Endothelial cell of umbilical vein (primary cell): Measurements from ENCODE around the gene ARMS2. TPM values are rescaled to one million over a fixed set of nuclear protein-coding genes. Genes with fewer than 3 reads are reported as not detected.

ENCODE experiments used
- BruUV-seq: library from RNA; stranded (reverse); fragments of 400-500 nt; replicated peaks from 2 replicates; lab custom pipeline; 2021; lab: Mats Ljungman, UMichigan
- CTCF ChIA-PET: fragments of 300-600, 350-600 bp; sonication (Branson Sonifier 250); formaldehyde crosslinking; loops from one replicate; lab custom pipeline; 2021; ENCODE audit warnings: antibody characterized with exemption, inconsistent platforms; lab: Charles Lee
- POLR2A ChIA-PET: fragments of 300-600, 350-600 bp; sonication (Branson Sonifier 250); formaldehyde crosslinking; loops from one replicate; lab custom pipeline; 2021; ENCODE audit warnings: antibody characterized with exemption, inconsistent platforms; lab: Charles Lee
- DNase-seq: peaks from one replicate; pipeline ENCODE4 v3.0.0-alpha.2; 2011; ENCODE audit warnings: low read depth, low spot score
- FAIRE-seq: peaks from 2 replicates; lab custom pipeline; 2011; peaks lifted over from hg19 to GRCh38; lab: Jason Lieb, UNC
- H2AFZ ChIP-seq: 2 replicates; pipeline ENCODE4 v1.6.0; 2012; ENCODE audit warnings: low read depth, low read length, control low read depth, inconsistent platforms
- H3K27ac ChIP-seq: 2 replicates; pipeline ENCODE4 v1.5.1; 2011; ENCODE audit warnings: low read depth, mild to moderate bottlenecking, control low read depth, low read length, moderate library complexity; ENCODE audit not compliant: insufficient read depth
- H3K27me3 ChIP-seq, 2 experiments: 2 replicates each; pipeline versions ENCODE4 v1.6.0 to v1.6.1; 2011; ENCODE audit warnings: low read length in 2 of 2, mixed read lengths in 1 of 2; ENCODE audit not compliant: control insufficient read depth in 2 of 2, insufficient read depth in 2 of 2
- H3K36me3 ChIP-seq, 2 experiments: 2 replicates in 1 of 2; 3 replicates in 1 of 2; pipeline ENCODE4 v1.5.1; 2011; ENCODE audit warnings: low read length in 2 of 2, mild to moderate bottlenecking in 1 of 2, moderate library complexity in 1 of 2; ENCODE audit not compliant: control insufficient read depth in 2 of 2, insufficient read depth in 2 of 2; ENCODE audit errors: extremely low read depth in 1 of 2
- H3K4me1 ChIP-seq: 3 replicates; pipeline ENCODE4 v1.5.1; 2011; ENCODE audit warnings: mild to moderate bottlenecking, low read length; ENCODE audit not compliant: control insufficient read depth, insufficient read depth; ENCODE audit errors: extremely low read depth
- H3K4me2 ChIP-seq: 2 replicates; pipeline ENCODE4 v1.6.1; 2011; ENCODE audit warnings: low read length, control low read depth, mixed read lengths; ENCODE audit not compliant: insufficient read depth
- H3K4me3 ChIP-seq, 3 experiments: fragments of 200-600 bp in 1 of 3; sonication (generic), shearing (Covaris generic) in 1 of 3; replicated peaks in 1 of 3; 2 replicates each; pipeline ENCODE4 v1.5.1; 2011 to 2016; ENCODE audit warnings: control low read depth in 3 of 3, low read length in 3 of 3, mild to moderate bottlenecking in 2 of 3, inconsistent platforms in 1 of 3, low read depth in 1 of 3, moderate library complexity in 1 of 3; ENCODE audit not compliant: insufficient read depth in 1 of 3
- H3K79me2 ChIP-seq: 2 replicates; pipeline ENCODE4 v1.6.0; 2012; ENCODE audit warnings: low read length, inconsistent platforms; ENCODE audit not compliant: control insufficient read depth, insufficient read depth
- H3K9ac ChIP-seq: replicated peaks from 2 replicates; pipeline ENCODE3; 2011; ENCODE audit warnings: low read length, control low read depth; ENCODE audit not compliant: insufficient read depth; ENCODE audit errors: extremely low read depth
- H3K9me1 ChIP-seq: replicated peaks from 3 replicates; pipeline ENCODE4 v1.6.0; 2011; ENCODE audit warnings: mild to moderate bottlenecking, low read length; ENCODE audit not compliant: control insufficient read depth, insufficient read depth; ENCODE audit errors: extremely low read depth
- H3K9me3 ChIP-seq: replicated peaks from 2 replicates; pipeline ENCODE4 v1.5.1; 2012; ENCODE audit warnings: low read length, inconsistent platforms; ENCODE audit not compliant: control insufficient read depth, insufficient read depth
- H4K20me1 ChIP-seq: replicated peaks from 2 replicates; pipeline ENCODE3; 2011; ENCODE audit warnings: mild to moderate bottlenecking, low read length; ENCODE audit not compliant: control insufficient read depth, insufficient read depth; ENCODE audit errors: extremely low read depth
- CTCF ChIP-seq, 2 donors: IDR thresholded peaks; 1 replicate in 1 of 2; 2 replicates in 1 of 2; pipeline ENCODE4 v1.5.1; 2011; ENCODE audit warnings: low read length in 2 of 2, mild to moderate bottlenecking in 2 of 2, moderate library complexity in 2 of 2, control low read depth in 1 of 2, inconsistent platforms in 1 of 2, low read depth in 1 of 2; ENCODE audit not compliant: insufficient read depth in 1 of 2; ENCODE audit errors: extremely low read depth in 1 of 2
- EZH2 ChIP-seq: IDR thresholded peaks from 2 replicates; pipeline ENCODE4 v1.6.1; 2012; ENCODE audit warnings: borderline replicate concordance, low read depth, mild to moderate bottlenecking, moderate library complexity, low read length, inconsistent platforms; ENCODE audit not compliant: severe bottlenecking
- FOS ChIP-seq: IDR thresholded peaks from 2 replicates; pipeline ENCODE4 v1.6.1; 2011; ENCODE audit warnings: mild to moderate bottlenecking, low read length, moderate library complexity, borderline replicate concordance; ENCODE audit not compliant: insufficient read depth
- GATA2 ChIP-seq: IDR thresholded peaks from 2 replicates; pipeline ENCODE4 v1.7.0; 2011; ENCODE audit warnings: low read depth, mild to moderate bottlenecking, moderate library complexity, mixed read lengths, low read length; ENCODE audit not compliant: insufficient read length, insufficient read depth
- JUN ChIP-seq: IDR thresholded peaks from 2 replicates; pipeline ENCODE4 v1.6.1; 2011; ENCODE audit warnings: borderline replicate concordance, low read depth; ENCODE audit not compliant: insufficient read length, insufficient read depth
- MAX ChIP-seq: IDR thresholded peaks from 2 replicates; pipeline ENCODE4 v1.6.1; 2011; ENCODE audit not compliant: insufficient read depth, insufficient read length
- MYC ChIP-seq: IDR thresholded peaks from one replicate; pipeline ENCODE4 v1.6.1; 2011; ENCODE audit warnings: mild to moderate bottlenecking, low read depth, low read length
- POLR2A ChIP-seq: IDR thresholded peaks from 2 replicates; pipeline ENCODE4 v1.6.1; 2012; ENCODE audit warnings: low read depth, mild to moderate bottlenecking, control low read depth, low read length
- POLR2AphosphoS5 ChIP-seq: IDR thresholded peaks from 2 replicates; pipeline ENCODE4 v1.6.1; 2012; ENCODE audit warnings: low read depth, mild to moderate bottlenecking, control low read depth, low read length, moderate library complexity; ENCODE audit not compliant: insufficient read depth
- dilution Hi-C: fragments of 300-500 bp; cut with MboI; formaldehyde crosslinking; loops from one replicate; pipeline ENCODE4 v1.15.0; 2019; ENCODE audit warnings: low sequenced_read_pairs; ENCODE audit not compliant: extremely low pct_ligation_motif_present
- intact Hi-C: fragments of 100-400 bp; cut with micrococcal nuclease; formaldehyde crosslinking; loops from one replicate; pipeline ENCODE4 v1.10.0; 2022
- polyA plus RNA-seq, 4 experiments: library from polyadenylated mRNA; depleted of rRNA in 3 of 4; stranded (reverse) in 3 of 4; unstranded in 1 of 4; fragments of >200 nt; gene quantifications; 2 replicates each; pipeline versions ENCODE4 v1.2.1 to v1.2.3, GENCODE V29; 2011 to 2012; ENCODE audit warnings: missing spikeins in 1 of 4
- total RNA-seq: library from RNA; stranded (reverse); gene quantifications from 2 replicates; pipeline ENCODE4 v1.2.3, GENCODE V29; 2021

ARMS2 gene
- total and polyA plus RNA-seq, 2 donors (not counting 3 experiments of a cell fraction or from before 2014, with no cell fraction given), result not detected

- H3K4me3 ChIP-seq, result no peak overlapping the region
- no peak overlapping the region for H2AFZ ChIP-seq
- no peaks in the 10 kb centered on the region for H3K36me3 ChIP-seq
- ChIA-PET CTCF (interaction anchor here (1.1 to 4.5 kb wide), 2 partner anchors 10 to 86 kb away, joined by 3 to 15 read pairs; no protein-coding TSS in a partner anchor), POLR2A (no interaction called here)
- no peak overlapping the region for H3K27ac ChIP-seq
- H3K4me1 ChIP-seq, result peaks cover 25% of the 10 kb centered on the region
- H3K27me3 ChIP-seq, result no peaks in the 10 kb centered on the region
- no peak overlapping the region for H3K9ac ChIP-seq
- no peaks in the 10 kb centered on the region for H4K20me1 ChIP-seq
- no TSS peak for BruUV-seq
- FAIRE-seq (no peak), DNase-seq (no peak)
- H3K4me2 ChIP-seq, result no peak overlapping the region
- no peak for TF ChIP-seq MYC
- no peak for TF ChIP-seq MAX
- TF ChIP-seq GATA2, result no peak
- TF ChIP-seq POLR2A, result no peak
- no peak for TF ChIP-seq CTCF (IDR thresholded peaks at IDR 0.05; ENCODE audit: extremely low read depth in 1 of 2, insufficient read depth in 1 of 2, low read depth in 1 of 2, low read length in 2 of 2)
- no peak for TF ChIP-seq JUN
- TF ChIP-seq POLR2AphosphoS5, result no peak
- TF ChIP-seq EZH2, result no peak
- no peak for TF ChIP-seq FOS
- no peaks in the 10 kb centered on the region for H3K9me3 ChIP-seq
- dilution Hi-C loops (no loop called here), intact Hi-C loops (no loop called here)
- H3K9me1 ChIP-seq, result no peaks in the 10 kb centered on the region
- no peaks in the 10 kb centered on the region for H3K79me2 ChIP-seq
Measured at GRCh38 chr10:122478971-122479370, 24.5 kb downstream of the ARMS2 start.
